Stimulated activated CD4-positive, alpha-beta T cell treated with anti-CD3 and anti-CD28 coated beads, TNF-alpha, amount 100 ng/mL, for 1 hour (primary cell): Measurements from ENCODE around the gene MIEF1.

Experiments
- DNase-seq, 3 donors: peaks; one replicate each; pipeline ENCODE4 v3.0.0-alpha.2; 2020; ENCODE audit warnings: low read depth in 3 of 3, low spot score in 1 of 3

MIEF1 gene

GRCh38 chr22:39527481-39527961 is 25.4 kb downstream of the MIEF1 start:
- DNase-seq: no peak

GRCh38 chr22:39528080-39528661 is 26.1 kb downstream of the MIEF1 start:
- DNase-seq: no peak

DNA sequence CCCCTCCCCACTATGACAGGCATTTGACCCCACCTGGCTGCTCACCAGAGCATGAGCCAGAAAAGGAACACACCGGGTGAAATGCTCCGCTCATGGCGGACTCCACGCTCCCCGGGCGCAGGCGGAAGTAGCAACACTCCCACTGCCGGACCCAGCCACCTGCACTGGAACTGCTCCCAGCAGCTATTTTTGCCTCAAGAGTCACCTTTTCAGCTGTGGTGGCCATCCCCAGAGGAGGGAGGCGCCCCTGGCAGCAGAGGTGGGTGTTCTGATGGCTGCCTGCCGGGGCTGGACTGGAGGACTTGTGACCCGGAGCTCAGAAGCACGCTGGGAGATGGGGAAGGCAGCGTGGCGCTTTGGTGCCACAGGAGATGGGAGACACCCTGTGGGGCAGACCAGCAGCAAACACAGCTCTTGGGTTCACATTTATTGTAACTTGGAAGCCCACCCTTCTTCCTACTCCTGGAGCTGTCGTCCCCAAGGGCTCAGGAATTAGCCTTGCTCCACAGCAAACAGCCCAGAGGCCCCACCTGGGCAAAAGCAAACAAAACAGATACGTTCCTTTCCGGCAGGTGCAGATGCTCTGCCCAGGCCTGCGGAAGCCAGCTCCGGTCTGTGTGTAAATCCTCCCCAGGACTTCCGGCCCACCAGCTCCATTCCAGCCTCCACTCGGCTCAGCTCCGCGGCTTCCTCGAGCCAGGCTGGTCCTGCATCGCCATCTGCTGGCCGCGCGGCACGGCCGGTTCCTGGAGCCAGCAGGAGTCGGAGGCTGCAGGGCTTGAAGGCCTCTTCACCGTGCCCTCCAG is 26.8 kb downstream of the MIEF1 start:
- peak; percentile 81 to 84 (median 83) for DNase-seq

- DNase-seq: no peak
Measured at GRCh38 chr22:39529487-39529851, 27.4 kb downstream of the MIEF1 start.

DNA sequence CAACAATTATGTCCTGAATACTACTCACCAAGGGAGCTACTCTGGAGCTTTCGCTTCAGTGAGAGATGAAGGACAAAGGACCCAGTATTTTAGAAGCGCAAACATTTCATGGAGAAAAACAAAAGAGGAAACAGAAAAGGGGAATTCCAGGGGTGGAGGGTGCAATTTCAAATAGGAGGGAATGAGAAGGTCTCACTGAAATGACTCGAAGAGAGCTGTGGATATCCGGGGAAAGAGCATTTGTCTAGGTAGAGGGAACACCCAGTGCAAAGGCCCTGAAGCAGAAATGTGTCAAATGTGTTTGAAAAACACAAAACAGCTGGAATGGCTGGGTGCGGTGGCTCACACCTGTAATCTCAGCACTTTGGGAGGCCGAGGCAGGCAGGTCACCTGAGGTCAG is 28.0 kb downstream of the MIEF1 start:
- DNase-seq: no peak

GRCh38 chr22:39530692-39531331 is 28.7 kb downstream of the MIEF1 start:
- no peak for DNase-seq

DNA sequence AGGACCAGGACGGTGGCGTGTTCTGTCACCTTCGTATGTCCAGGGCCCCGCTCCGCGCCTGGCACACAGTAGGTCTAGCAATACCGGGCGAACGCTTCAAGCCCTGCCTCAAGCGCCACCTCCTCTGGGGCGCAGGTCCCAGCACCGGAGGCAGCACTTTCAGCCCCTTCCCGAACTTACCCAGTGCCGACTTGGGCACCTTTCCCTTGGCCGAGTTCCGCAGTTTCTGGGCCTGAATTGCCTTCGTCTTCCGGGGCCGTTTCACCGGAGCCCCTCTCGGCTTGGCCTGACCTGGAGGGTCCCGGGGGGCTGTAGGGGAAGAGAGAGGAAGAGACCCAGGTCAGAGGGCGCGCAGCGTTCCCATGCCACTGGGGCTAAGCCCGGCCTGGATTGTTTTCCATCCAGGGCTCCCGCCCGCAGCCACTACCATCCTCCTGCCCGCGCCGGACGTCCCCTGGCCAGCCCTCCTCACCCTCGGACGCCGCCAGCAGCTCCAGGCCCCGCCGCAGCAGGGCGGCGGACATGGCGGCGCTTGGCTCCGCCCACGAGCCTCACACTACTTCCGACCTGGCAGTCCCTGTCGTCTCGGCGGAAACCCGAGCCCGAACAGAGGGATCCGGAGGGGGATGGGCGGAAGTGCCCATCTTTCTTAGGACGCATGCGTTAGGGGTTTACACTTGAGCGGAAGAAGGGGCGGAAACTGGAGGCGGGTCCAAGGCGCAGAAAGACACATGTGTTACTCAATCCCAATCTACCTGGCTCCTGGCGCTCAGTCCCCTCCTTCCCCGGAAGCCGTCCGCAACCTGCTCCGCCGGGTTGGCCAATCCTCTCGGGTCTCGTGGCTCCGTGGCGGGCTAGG is 30.4 kb downstream of the MIEF1 start, which contains the start of gene RPS19BP1:
RPS19BP1 (minus strand) TSS at position 534 of the 859 bp plus-strand sequence; CDS start at position 524, 10 bp downstream.
- DNase-seq: peak; percentile 96 to 99 (median 98)

GRCh38 chr22:39534092-39534506 is 32.0 kb downstream of the MIEF1 start:
- DNase-seq: no peak

DNA sequence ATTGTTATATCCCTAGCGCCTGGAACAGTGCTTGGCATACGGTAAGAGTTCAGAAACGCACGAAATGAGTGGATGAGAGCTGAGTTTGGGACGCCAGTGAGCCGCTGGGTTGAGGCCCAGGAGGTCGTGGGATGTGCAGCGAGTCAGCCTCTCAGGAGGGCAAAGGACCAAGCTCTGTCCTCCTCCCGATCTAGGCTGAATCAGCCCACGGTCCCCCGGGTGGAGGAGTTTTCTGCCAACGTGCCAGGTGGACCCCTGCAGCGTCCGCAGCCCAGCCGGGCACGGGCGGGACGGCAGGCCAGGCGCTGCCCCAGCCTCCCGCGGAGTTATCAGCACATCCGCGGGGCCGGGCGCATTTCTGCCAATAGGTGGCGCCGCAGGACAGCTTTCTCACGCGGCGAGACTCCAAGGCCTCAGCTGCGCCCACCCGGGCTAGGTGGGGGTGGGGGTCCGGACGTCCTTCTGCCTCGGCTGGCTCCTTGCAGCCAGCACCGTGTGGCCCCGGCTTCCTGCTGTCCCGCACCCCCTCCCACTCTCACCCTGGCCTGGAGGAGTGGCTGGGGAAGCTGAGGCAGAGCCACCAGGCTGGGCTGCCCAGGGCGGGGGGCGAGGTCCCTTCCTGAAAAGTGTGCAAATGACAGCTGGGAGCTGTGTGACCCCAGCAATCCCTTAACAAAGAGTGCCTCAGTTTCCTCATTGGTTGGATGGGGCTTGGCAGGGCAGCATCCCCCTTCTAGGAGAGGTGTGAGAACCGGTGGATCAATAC is 32.7 kb downstream of the MIEF1 start:
- DNase-seq: peak; percentile 42 to 83 (median 54)

GRCh38 chr22:39535357-39535725 is 33.3 kb downstream of the MIEF1 start:
- DNase-seq: no peak

DNA sequence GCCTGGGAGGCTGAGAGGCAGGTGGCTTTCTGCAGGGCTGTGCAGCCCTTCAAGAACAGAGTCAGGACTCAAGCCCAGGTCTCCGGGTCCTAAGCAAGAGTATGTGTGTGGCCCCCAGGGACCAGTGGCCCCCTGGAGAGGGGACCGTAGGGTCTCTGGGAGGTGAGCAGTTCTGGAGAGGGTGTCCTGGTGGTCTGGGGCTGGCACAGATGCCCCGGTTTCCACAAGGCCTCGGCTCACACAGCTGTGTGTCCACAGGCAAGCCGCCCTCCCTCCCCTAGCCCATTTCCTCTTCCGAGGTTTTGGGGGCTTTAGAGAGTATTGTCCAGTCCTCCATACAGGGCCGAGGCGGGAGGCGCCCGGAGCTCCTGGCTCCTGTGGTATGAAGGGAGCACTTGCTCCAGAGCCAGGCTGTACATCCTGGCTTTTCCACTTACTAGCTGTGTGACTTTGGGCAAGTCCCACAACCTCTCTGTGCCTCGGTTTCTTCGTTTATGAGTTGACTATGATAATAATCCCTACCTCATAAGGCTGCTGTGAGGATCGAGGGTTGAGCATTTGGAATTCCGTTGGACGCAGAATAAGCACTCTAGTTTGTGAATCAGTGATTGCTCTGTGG is 33.9 kb downstream of the MIEF1 start:
- DNase-seq: no peak

GRCh38 chr22:39536711-39537110 is 34.6 kb downstream of the MIEF1 start:
- no peak for DNase-seq

DNA sequence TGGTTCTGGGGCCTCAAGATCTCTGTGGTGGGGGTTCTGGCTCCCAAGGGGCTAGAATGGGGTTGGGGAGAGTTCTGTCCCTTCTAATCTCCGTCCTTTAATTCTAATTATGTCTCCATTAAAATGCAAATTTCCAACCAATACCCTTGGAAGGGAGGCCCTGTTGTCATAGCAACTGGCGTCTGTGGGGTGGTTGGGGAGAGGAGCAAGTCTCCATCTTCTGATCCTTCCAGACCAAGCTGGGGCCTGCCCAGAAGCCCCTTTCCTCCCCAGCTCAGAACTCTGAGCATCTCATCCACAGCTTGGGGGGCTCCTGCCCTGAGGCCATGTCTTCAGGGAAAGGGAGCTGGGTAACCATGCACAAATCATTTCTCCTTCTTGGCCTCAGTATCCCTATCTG is 35.9 kb downstream of the MIEF1 start:
- DNase-seq: no peak

GRCh38 chr22:39543095-39543494 is 41.0 kb downstream of the MIEF1 start:
- no peak for DNase-seq

- peak in 2 of 3 donors; percentile 45 to 63 for DNase-seq
Measured at GRCh38 chr22:39545386-39546365, 43.6 kb downstream of the MIEF1 start.

- no peak for DNase-seq
Measured at GRCh38 chr22:39546889-39547586, 44.9 kb downstream of the MIEF1 start.

DNA sequence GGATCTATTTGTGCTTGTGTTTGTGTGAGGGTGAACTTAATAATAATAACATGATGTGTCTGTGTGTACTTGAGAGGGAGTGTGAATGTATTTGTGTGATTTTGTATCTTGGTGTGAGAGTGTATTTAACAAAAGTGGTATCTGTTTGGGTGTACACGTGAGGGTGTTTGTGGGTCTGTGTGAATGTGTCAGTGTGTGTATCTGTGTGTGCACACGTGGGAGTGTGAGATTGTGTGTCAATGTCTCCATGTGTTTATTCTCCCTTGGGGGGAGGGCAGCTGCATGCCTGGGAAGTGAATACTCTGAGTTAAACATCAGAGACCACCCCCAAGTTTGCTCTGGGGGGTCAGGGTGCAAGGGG is 45.5 kb downstream of the MIEF1 start:
- no peak for DNase-seq

DNA sequence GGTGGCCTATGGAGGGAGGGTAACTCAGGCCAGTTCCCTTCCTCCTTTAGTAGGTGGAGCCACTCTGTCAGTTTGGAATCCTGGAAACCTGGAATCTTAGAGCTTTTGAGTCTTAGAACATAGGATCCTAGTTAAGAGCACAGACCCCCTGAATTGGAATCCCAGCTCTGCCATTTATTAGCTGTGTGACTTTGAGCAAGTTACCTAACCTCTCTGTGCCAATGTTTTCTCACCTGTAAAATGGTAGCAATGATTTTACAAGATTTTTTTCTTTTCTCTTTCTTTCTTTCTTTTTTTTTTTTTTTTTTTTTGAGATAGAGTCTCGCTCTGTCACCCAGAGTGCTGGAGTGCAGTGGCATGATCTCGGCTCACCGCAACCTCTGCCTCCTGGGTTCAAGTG is 51.3 kb downstream of the MIEF1 start:
- DNase-seq: no peak
